ENCODE results near the gene CDR2.

CDR2 gene

GRCh38 chr16:22322021-22322471, 52.4 kb downstream of the CDR2 start:
- Histone ChIP-seq H2BK15ac (replicated peaks; ENCODE audit: low read depth) (no peak overlapping the region), H3K79me2 (ENCODE audit: control insufficient read depth, insufficient read depth, low read length) (peaks cover 3% of the 10 kb centered on the region), H4K8ac (ENCODE audit: low read depth, low read length) (no peak overlapping the region), H3K4ac (ENCODE audit: low read depth, low read length) (no peak overlapping the region), H2AK5ac (ENCODE audit: low read length) (no peak overlapping the region), H3K23ac (ENCODE audit: low read length) (no peak overlapping the region), H2BK5ac (ENCODE audit: low read length) (no peak overlapping the region), H2BK120ac (ENCODE audit: low read depth, low read length) (no peak overlapping the region), H3K9ac (ENCODE audit: low read length) (no peak overlapping the region), H3K36me3 (ENCODE audit: control insufficient read depth, insufficient read depth, low read length) (peaks cover 12% of the 10 kb centered on the region), H4K5ac (ENCODE audit: low read length) (no peak overlapping the region), H3K79me1 (ENCODE audit: low read length) (peaks cover 10% of the 10 kb centered on the region), H3K27me3 (ENCODE audit: insufficient read depth, low read length, poor library complexity) (no peaks in the 10 kb centered on the region), H3K56ac (ENCODE audit: low read length) (no peak overlapping the region), H3K4me1 (ENCODE audit: control insufficient read depth, low read depth, low read length) (no peaks in the 10 kb centered on the region), H3K27ac (ENCODE audit: low read depth, low read length) (no peak overlapping the region), H3K4me3 (ENCODE audit: low read length) (no peak overlapping the region), H3K18ac (ENCODE audit: low read length) (no peak overlapping the region), H3K4me2 (ENCODE audit: low read length) (no peak overlapping the region)
- no CpG with 5 or more reads among the region's 11 CpGs for WGBS (ENCODE audit: extremely low coverage, insufficient coverage, low lambda C conversion rate)
- no peak for DNase-seq

GRCh38 chr16:22321340-22322001, 52.9 kb downstream of the CDR2 start:
- Histone ChIP-seq H3K9ac (ENCODE audit: low read length) (no peak overlapping the region), H3K56ac (ENCODE audit: low read length) (no peak overlapping the region), H2BK120ac (ENCODE audit: low read depth, low read length) (no peak overlapping the region), H2AK5ac (ENCODE audit: low read length) (no peak overlapping the region), H3K23ac (ENCODE audit: low read length) (no peak overlapping the region), H3K79me1 (ENCODE audit: low read length) (peaks cover 10% of the 10 kb centered on the region), H3K18ac (ENCODE audit: low read length) (no peak overlapping the region), H3K4ac (ENCODE audit: low read depth, low read length) (no peak overlapping the region), H3K4me2 (ENCODE audit: low read length) (no peak overlapping the region), H2BK5ac (ENCODE audit: low read length) (no peak overlapping the region), H3K79me2 (ENCODE audit: control insufficient read depth, insufficient read depth, low read length) (peaks cover 3% of the 10 kb centered on the region), H2BK15ac (replicated peaks; ENCODE audit: low read depth) (no peak overlapping the region), H4K8ac (ENCODE audit: low read depth, low read length) (no peak overlapping the region), H3K36me3 (ENCODE audit: control insufficient read depth, insufficient read depth, low read length) (peaks cover 8% of the 10 kb centered on the region), H3K27ac (ENCODE audit: low read depth, low read length) (no peak overlapping the region), H3K4me1 (ENCODE audit: control insufficient read depth, low read depth, low read length) (no peaks in the 10 kb centered on the region), H3K27me3 (ENCODE audit: insufficient read depth, low read length, poor library complexity) (no peaks in the 10 kb centered on the region), H4K5ac (ENCODE audit: low read length) (no peak overlapping the region), H3K4me3 (ENCODE audit: low read length) (no peak overlapping the region)
- peak; percentile 74 for DNase-seq
- WGBS (ENCODE audit: extremely low coverage, insufficient coverage, low lambda C conversion rate) = no CpG with 5 or more reads among the region's 16 CpGs

GRCh38 chr16:22320572-22321339, 53.7 kb downstream of the CDR2 start:
- DNase-seq = no peak
- peaks cover 10% of the 10 kb centered on the region for H3K79me1 ChIP-seq (ENCODE audit: low read length)
- no peak overlapping the region for H4K5ac ChIP-seq (ENCODE audit: low read length)
- H3K4me3 ChIP-seq (ENCODE audit: low read length) = no peak overlapping the region
- H3K4me1 ChIP-seq (ENCODE audit: control insufficient read depth, low read depth, low read length) = no peaks in the 10 kb centered on the region
- no peak overlapping the region for H2BK5ac ChIP-seq (ENCODE audit: low read length)
- H3K27me3 ChIP-seq (ENCODE audit: insufficient read depth, low read length, poor library complexity) = no peaks in the 10 kb centered on the region
- WGBS (ENCODE audit: extremely low coverage, insufficient coverage, low lambda C conversion rate) = no CpG with 5 or more reads among the region's 13 CpGs
- H4K8ac ChIP-seq (ENCODE audit: low read depth, low read length) = no peak overlapping the region
- no peak overlapping the region for H2AK5ac ChIP-seq (ENCODE audit: low read length)
- no peak overlapping the region for H2BK15ac ChIP-seq (replicated peaks; ENCODE audit: low read depth)
- no peak overlapping the region for H3K18ac ChIP-seq (ENCODE audit: low read length)
- H3K9ac ChIP-seq (ENCODE audit: low read length) = no peak overlapping the region
- no peak overlapping the region for H3K27ac ChIP-seq (ENCODE audit: low read depth, low read length)
- H3K4ac ChIP-seq (ENCODE audit: low read depth, low read length) = no peak overlapping the region
- no peak overlapping the region for H3K23ac ChIP-seq (ENCODE audit: low read length)
- H3K4me2 ChIP-seq (ENCODE audit: low read length) = no peak overlapping the region
- no peak overlapping the region for H3K56ac ChIP-seq (ENCODE audit: low read length)
- peaks cover 10% of the 10 kb centered on the region for H3K36me3 ChIP-seq (ENCODE audit: control insufficient read depth, insufficient read depth, low read length)
- peaks cover 3% of the 10 kb centered on the region for H3K79me2 ChIP-seq (ENCODE audit: control insufficient read depth, insufficient read depth, low read length)
- H2BK120ac ChIP-seq (ENCODE audit: low read depth, low read length) = no peak overlapping the region

GRCh38 chr16:22318690-22319358, 55.6 kb downstream of the CDR2 start:
- Histone ChIP-seq H3K4me1 (ENCODE audit: control insufficient read depth, low read depth, low read length) (no peaks in the 10 kb centered on the region), H3K18ac (ENCODE audit: low read length) (no peak overlapping the region), H3K27ac (ENCODE audit: low read depth, low read length) (no peak overlapping the region), H3K56ac (ENCODE audit: low read length) (no peak overlapping the region), H3K4me2 (ENCODE audit: low read length) (no peak overlapping the region), H2BK15ac (replicated peaks; ENCODE audit: low read depth) (no peak overlapping the region), H3K79me2 (ENCODE audit: control insufficient read depth, insufficient read depth, low read length) (peaks cover 3% of the 10 kb centered on the region), H3K9ac (ENCODE audit: low read length) (no peak overlapping the region), H3K4me3 (ENCODE audit: low read length) (no peak overlapping the region), H4K5ac (ENCODE audit: low read length) (no peak overlapping the region), H3K27me3 (ENCODE audit: insufficient read depth, low read length, poor library complexity) (no peaks in the 10 kb centered on the region), H3K4ac (ENCODE audit: low read depth, low read length) (no peak overlapping the region), H3K23ac (ENCODE audit: low read length) (no peak overlapping the region), H2AK5ac (ENCODE audit: low read length) (no peak overlapping the region), H4K8ac (ENCODE audit: low read depth, low read length) (no peak overlapping the region), H3K36me3 (ENCODE audit: control insufficient read depth, insufficient read depth, low read length) (peaks cover 10% of the 10 kb centered on the region), H2BK120ac (ENCODE audit: low read depth, low read length) (no peak overlapping the region), H3K79me1 (ENCODE audit: low read length) (peaks cover 10% of the 10 kb centered on the region), H2BK5ac (ENCODE audit: low read length) (no peak overlapping the region)
- WGBS (ENCODE audit: extremely low coverage, insufficient coverage, low lambda C conversion rate) = no CpG with 5 or more reads among the region's 18 CpGs
- peak; percentile 49 for DNase-seq

- H3K4me1 ChIP-seq (ENCODE audit: control insufficient read depth, low read depth, low read length) = no peaks in the 10 kb centered on the region
- no peak overlapping the region for H2BK120ac ChIP-seq (ENCODE audit: low read depth, low read length)
- no peak overlapping the region for H2AK5ac ChIP-seq (ENCODE audit: low read length)
- H3K18ac ChIP-seq (ENCODE audit: low read length) = no peak overlapping the region
- no peak overlapping the region for H3K4me3 ChIP-seq (ENCODE audit: low read length)
- no peak overlapping the region for H4K5ac ChIP-seq (ENCODE audit: low read length)
- H2BK15ac ChIP-seq (replicated peaks; ENCODE audit: low read depth) = no peak overlapping the region
- peaks cover 3% of the 10 kb centered on the region for H3K79me2 ChIP-seq (ENCODE audit: control insufficient read depth, insufficient read depth, low read length)
- peaks cover 10% of the 10 kb centered on the region for H3K36me3 ChIP-seq (ENCODE audit: control insufficient read depth, insufficient read depth, low read length)
- H4K8ac ChIP-seq (ENCODE audit: low read depth, low read length) = no peak overlapping the region
- H3K23ac ChIP-seq (ENCODE audit: low read length) = no peak overlapping the region
- no peak overlapping the region for H3K4me2 ChIP-seq (ENCODE audit: low read length)
- no peak overlapping the region for H3K4ac ChIP-seq (ENCODE audit: low read depth, low read length)
- no peak for DNase-seq
- H3K27ac ChIP-seq (ENCODE audit: low read depth, low read length) = no peak overlapping the region
- no CpG with 5 or more reads among the region's 6 CpGs for WGBS (ENCODE audit: extremely low coverage, insufficient coverage, low lambda C conversion rate)
- no peak overlapping the region for H3K56ac ChIP-seq (ENCODE audit: low read length)
- no peak overlapping the region for H3K9ac ChIP-seq (ENCODE audit: low read length)
- H3K27me3 ChIP-seq (ENCODE audit: insufficient read depth, low read length, poor library complexity) = no peaks in the 10 kb centered on the region
- no peak overlapping the region for H2BK5ac ChIP-seq (ENCODE audit: low read length)
- H3K79me1 ChIP-seq (ENCODE audit: low read length) = peaks cover 10% of the 10 kb centered on the region
Observed at GRCh38 chr16:22317625-22318024, 56.8 kb downstream of the CDR2 start.
